GM18909 (cell line): Measurements from ENCODE around the gene BAIAP2.

Experiments
- ATAC-seq: cut with Tn5 transposase; IDR thresholded peaks from one replicate; pipeline ENCODE4 v1.9.1; 2021; ENCODE audit warnings: mild to moderate bottlenecking; ENCODE audit not compliant: unreplicated experiment, poor library complexity

The BAIAP2 gene

GRCh38 chr17:81120149-81120484, 85.2 kb downstream of the BAIAP2 start:
- no peak for ATAC-seq

- no peak for ATAC-seq
These were observed 86.0 kb downstream of the BAIAP2 start for GRCh38 chr17:81120695-81121621.

GRCh38 chr17:81121841-81122733, 87.1 kb downstream of the BAIAP2 start:
- no peak for ATAC-seq

- no peak for ATAC-seq
These were observed 88.4 kb downstream of the BAIAP2 start for GRCh38 chr17:81123052-81124048.

- no peak for ATAC-seq
These were observed 89.4 kb downstream of the BAIAP2 start for GRCh38 chr17:81124377-81124776.

DNA sequence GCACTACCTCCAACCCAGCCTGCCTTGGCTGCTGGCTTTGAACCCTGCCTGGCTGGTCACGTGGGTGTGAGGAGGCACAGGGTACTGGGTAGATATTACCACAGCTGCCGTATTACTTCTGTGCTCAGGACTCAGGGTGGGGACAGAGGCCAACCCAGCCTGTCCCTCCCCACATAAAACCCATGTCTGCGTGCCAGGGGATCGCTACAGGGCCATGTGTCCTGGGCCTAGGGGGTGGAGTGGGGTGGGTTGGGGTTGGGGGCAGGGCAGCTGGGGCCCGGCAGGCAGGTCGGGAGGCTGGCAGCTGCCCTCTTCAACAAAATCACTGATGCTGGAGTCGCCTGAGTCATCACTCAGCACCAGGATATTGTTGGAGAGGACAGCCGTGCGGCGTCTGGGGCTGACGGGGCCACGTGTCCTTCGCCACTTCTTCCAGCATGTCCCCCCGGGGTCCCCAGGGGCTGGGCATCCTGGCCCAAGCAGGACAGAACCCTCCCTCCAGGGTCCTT, 90.7 kb downstream of the BAIAP2 start:
- no peak for ATAC-seq

GRCh38 chr17:81126281-81127132, 91.6 kb downstream of the BAIAP2 start:
- no peak for ATAC-seq

DNA sequence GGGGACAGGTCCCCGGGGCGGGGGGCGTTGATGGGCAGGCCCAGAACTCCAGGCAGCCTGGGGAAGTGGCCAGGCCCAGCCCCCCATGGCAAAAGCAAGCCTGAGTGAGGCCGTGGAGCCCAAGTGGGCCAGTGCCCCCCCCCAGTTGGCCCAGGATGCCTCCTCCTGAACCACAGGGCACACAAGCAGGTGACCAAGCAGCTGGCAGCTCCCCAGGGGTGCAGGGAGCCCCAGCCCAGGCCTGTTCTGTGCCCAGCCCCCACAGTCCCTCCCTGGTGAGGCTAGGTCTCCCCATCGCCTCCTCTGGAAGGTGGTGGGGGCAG, 92.1 kb downstream of the BAIAP2 start:
- ATAC-seq, result no peak

DNA sequence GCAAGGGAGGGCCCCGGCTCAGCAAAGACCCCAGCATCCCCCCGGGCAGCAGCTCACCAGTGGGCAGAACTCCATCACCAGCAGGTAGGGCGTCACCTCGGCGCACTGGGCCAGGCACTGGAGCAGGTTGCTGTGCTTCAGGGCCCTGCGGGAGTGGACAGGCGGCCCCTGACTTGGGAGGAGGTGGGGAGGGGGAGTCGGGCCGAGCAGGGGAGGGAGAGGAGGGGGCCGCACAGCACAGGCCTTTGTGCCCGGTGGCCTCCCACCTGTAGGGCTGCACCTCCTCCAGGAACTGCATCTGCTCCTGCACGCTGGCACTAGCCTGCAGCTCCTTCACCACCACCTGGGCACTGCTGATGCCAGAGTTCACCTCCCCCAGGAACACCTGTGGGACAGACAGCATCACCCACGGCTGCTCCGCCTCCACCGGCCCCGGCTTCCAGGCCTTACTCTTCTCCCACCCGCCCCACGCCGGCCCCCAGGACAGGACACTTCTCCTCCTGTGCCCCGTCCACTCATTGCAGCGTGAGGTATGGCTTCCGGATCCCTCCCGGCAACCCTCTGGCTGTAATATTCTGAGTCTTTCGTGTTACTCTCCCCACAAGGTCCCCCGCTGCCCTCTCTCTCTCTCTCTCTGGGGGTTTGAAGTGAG, 92.7 kb downstream of the BAIAP2 start:
- no peak for ATAC-seq

DNA sequence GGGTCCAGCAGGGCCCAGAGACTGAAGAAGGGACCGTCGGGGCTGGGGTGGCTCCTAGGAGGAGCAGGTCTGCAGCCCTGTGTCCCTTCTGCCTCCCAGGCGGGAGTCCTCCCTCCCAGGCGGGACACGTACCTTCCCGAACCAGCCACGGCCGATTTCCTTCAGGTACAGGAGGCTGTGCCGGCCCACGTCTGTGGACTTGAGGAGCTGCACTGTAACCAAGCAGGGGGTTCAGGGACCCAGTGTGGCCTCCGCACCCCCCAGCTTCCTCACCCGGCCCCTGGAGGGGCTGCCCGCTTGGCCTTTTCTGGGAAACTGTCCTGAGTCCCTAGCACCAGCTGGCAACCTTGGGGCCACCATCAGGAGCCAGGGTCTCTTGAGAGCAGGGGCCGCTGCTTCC, 93.4 kb downstream of the BAIAP2 start:
- no peak for ATAC-seq

DNA sequence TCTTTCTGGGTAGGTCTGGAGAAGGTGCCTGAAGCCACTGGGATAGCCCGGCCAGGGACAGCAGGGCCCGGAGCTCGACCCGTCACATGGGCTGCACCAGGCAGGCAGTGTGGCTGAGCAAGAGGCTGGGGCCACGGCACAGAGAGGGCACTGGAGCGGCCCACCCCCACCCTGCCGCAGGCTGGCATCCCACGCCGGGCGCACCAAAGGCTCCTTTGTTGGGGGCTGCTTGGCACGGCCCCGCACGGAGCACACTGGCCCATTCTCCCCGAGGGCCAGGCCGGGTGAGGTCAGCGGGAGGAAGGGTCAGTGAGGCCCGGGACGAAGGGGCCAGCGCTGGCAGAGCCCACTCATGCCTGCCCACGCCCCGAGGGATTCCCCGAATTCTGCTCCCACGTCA, 93.8 kb downstream of the BAIAP2 start:
- no peak for ATAC-seq

GRCh38 chr17:81129289-81129688, 94.3 kb downstream of the BAIAP2 start:
- ATAC-seq, result no peak

GRCh38 chr17:81129711-81130367, 94.9 kb downstream of the BAIAP2 start:
- ATAC-seq, result no peak

DNA sequence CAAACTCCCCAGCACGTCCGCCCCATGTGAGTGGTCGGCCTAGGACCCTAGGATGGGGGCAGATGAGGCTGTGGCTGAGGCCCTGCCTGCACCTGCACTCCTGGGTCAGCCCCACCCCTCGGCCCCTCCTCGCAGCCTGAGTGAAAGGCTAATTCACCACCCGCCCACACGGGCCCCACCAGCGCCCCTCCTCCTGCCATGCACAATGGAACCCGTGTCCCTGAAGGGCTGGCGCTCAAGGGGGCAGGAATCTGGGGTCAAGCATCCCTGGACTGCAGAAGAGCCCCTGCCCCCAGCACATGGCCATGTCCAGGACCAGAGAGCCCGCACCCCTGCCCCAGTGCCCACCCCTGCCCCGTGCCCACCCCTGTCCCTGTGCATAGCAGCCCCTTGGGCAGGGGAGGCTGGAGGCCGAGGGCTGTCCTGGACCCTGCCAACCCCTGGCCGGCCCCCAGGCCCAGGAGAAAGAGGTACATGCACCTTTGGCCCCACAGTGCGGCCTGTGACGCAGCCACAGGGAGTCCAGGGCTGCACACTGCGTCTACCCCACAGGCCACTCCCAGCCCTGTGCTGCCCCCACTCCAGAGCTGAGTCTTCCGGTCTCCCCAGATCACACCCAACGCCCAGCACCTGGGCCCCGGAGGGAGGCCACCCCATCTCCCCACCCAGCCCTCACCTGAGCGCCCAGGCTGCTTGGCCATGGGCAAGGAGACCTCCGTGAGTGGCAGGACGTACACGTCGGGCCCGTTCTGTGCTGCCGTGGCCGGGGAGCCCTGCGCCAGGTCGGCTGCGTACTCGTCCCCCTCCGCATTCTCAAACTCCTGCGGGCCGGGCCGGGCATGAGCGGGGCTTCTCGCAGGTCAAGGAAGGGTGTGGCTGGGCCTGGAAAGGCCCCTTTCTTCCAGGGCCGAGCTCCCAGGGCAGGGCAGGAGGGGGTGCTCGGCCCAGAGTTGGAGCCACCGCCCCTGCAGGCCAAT, 95.7 kb downstream of the BAIAP2 start:
- ATAC-seq, result no peak

GRCh38 chr17:81131486-81132196, 96.7 kb downstream of the BAIAP2 start:
- ATAC-seq, result no peak

GRCh38 chr17:81132197-81132540, 97.2 kb downstream of the BAIAP2 start:
- no peak for ATAC-seq
